OCI-LY1 (cell line): ENCODE results near the gene ARL11.

ENCODE experiments used
- CTCF ChIP-seq: fragments of 200-600 bp; sonication (generic), shearing (Covaris generic); IDR thresholded peaks from 2 replicates; pipeline ENCODE4 v1.5.1; 2017; ENCODE audit warnings: mild to moderate bottlenecking, antibody characterized with exemption, low read length, moderate library complexity, mixed read lengths
- EZH2 ChIP-seq: fragments of 200-600 bp; sonication (generic), shearing (Covaris generic); IDR thresholded peaks from 2 replicates; pipeline ENCODE4 v1.8.0; 2017; ENCODE audit warnings: borderline replicate concordance, mixed run types, mild to moderate bottlenecking, antibody characterized with exemption, low read length, moderate library complexity, mixed read lengths

- TF ChIP-seq CTCF (no peak), EZH2 (no peak)
Measured at GRCh38 chr13:49632156-49632555, 3.8 kb downstream of the ARL11 start.
